ENCODE results near the gene PDCD2L.

PDCD2L gene

GRCh38 chr19:34474233-34474989 lies 70.2 kb downstream of the PDCD2L start:
- no peak for DNase-seq

- no peak for DNase-seq
These were observed 71.1 kb downstream of the PDCD2L start for GRCh38 chr19:34475026-34475974.
